PC-3 (cell line): Measurements from ENCODE around the gene EPN1. TPM values are rescaled to one million over a fixed set of nuclear protein-coding genes. Genes with fewer than 3 reads are reported as not detected.

Experiments used
- ATAC-seq: fragments of 200-7000 bp; cut with Tn5 transposase; 2 replicates; pipeline ENCODE4 v1.9.1; 2020; ENCODE audit warnings: mild to moderate bottlenecking, moderate library complexity
- BruUV-seq: library from RNA; stranded (reverse); fragments of 400-500 nt; replicated peaks from 2 replicates; lab custom pipeline; 2021; lab: Mats Ljungman, UMichigan
- CTCF ChIA-PET: fragments of 300-600 bp; sonication (Branson Sonifier 250); formaldehyde crosslinking; loops from one replicate; lab custom pipeline; 2022; ENCODE audit warnings: antibody characterized with exemption; lab: Charles Lee
- POLR2A ChIA-PET: fragments of 300-600 bp; sonication (Branson Sonifier 250); formaldehyde crosslinking; loops from one replicate; lab custom pipeline; 2022; ENCODE audit warnings: antibody characterized with exemption; ENCODE audit not compliant: unreplicated experiment; lab: Charles Lee
- DNase-seq: peaks from one replicate; pipeline ENCODE4 v3.0.0-alpha.2; 2015
- H2AFZ ChIP-seq: fragments of 300-600 bp; sonication (generic); 2 replicates; pipeline ENCODE4 v1.6.0; 2016; ENCODE audit warnings: antibody characterized with exemption, low read length
- H3F3A ChIP-seq: fragments of 300-600 bp; sonication (generic); one replicate; pipeline ENCODE4 v1.6.0; 2017; ENCODE audit warnings: antibody characterized with exemption, low read length, control low read depth, mild to moderate bottlenecking; ENCODE audit not compliant: unreplicated experiment
- H3K27ac ChIP-seq: fragments of 300-600 bp; sonication (generic); 2 replicates; pipeline ENCODE4 v1.5.1; 2016; ENCODE audit warnings: mild to moderate bottlenecking, low read length
- H3K27me3 ChIP-seq: fragments of 300-600 bp; sonication (generic); 2 replicates; pipeline ENCODE4 v1.6.1; 2016; ENCODE audit warnings: low read length, mixed read lengths
- H3K36me3 ChIP-seq: fragments of 300-600 bp; sonication (generic); 2 replicates; pipeline ENCODE4 v1.6.1; 2016; ENCODE audit warnings: low read depth, mixed run types, low read length, mixed read lengths
- H3K4me1 ChIP-seq: fragments of 300-600 bp; sonication (generic); 2 replicates; pipeline ENCODE4 v1.5.1; 2016; ENCODE audit warnings: low read length; ENCODE audit not compliant: insufficient read depth
- H3K4me2 ChIP-seq: fragments of 300-600 bp; sonication (generic); 2 replicates; pipeline ENCODE4 v1.6.0; 2016; ENCODE audit warnings: low read length
- H3K4me3 ChIP-seq: fragments of 300-600 bp; sonication (generic); 2 replicates; pipeline ENCODE4 v1.5.1; 2016; ENCODE audit warnings: mild to moderate bottlenecking, low read length, mixed read lengths
- H3K79me2 ChIP-seq: fragments of 300-600 bp; sonication (generic); 2 replicates; pipeline ENCODE4 v1.6.1; 2017; ENCODE audit warnings: low read length, mixed read lengths
- H3K9ac ChIP-seq: fragments of 300-600 bp; sonication (generic); 2 replicates; pipeline ENCODE4 v1.6.0; 2016; ENCODE audit warnings: mild to moderate bottlenecking, low read length
- H3K9me2 ChIP-seq: fragments of 300-600 bp; sonication (generic); replicated peaks from 2 replicates; pipeline ENCODE4 v1.6.1; 2016; ENCODE audit warnings: mixed run types, low read length, mixed read lengths
- H3K9me3 ChIP-seq: fragments of 300-600 bp; sonication (generic); 2 replicates; pipeline ENCODE4 v1.6.1; 2016; ENCODE audit warnings: low read length, mixed read lengths
- H4K20me1 ChIP-seq: fragments of 300-600 bp; sonication (generic); 2 replicates; pipeline ENCODE4 v1.6.1; 2016; ENCODE audit warnings: low read length, mixed read lengths
- EZH2 ChIP-seq: fragments of 300-600 bp; sonication (generic); IDR thresholded peaks from one replicate; pipeline ENCODE4 v1.6.1; 2017; ENCODE audit warnings: antibody characterized with exemption, mild to moderate bottlenecking, low read length; ENCODE audit not compliant: unreplicated experiment
- EZH2phosphoT487 ChIP-seq: fragments of 300-600 bp; sonication (generic); IDR thresholded peaks from 2 replicates; pipeline ENCODE4 v1.6.1; 2018; ENCODE audit warnings: mild to moderate bottlenecking, antibody characterized with exemption, low read length, borderline replicate concordance
- intact Hi-C: fragments of 100-400 bp; cut with micrococcal nuclease; formaldehyde crosslinking; loops from 2 replicates; pipeline ENCODE4 v1.9.0; 2023
- total RNA-seq: library from RNA; depleted of rRNA; stranded (reverse); fragments of >200 nt; gene quantifications from 2 replicates; pipeline ENCODE4 v1.2.3, GENCODE V29; 2014
- TF ChIP-seq, protein P1 (sequence below): fragments of 300-600 bp; sonication (generic); conservative IDR thresholded peaks from 2 replicates; pipeline ENCODE4 v1.5.1; 2017; ENCODE audit warnings: antibody characterized with exemption, low read depth, mild to moderate bottlenecking, low read length

Gene EPN1
- total RNA-seq, 1 experiment from 2014 or later: 203 TPM

DNA sequence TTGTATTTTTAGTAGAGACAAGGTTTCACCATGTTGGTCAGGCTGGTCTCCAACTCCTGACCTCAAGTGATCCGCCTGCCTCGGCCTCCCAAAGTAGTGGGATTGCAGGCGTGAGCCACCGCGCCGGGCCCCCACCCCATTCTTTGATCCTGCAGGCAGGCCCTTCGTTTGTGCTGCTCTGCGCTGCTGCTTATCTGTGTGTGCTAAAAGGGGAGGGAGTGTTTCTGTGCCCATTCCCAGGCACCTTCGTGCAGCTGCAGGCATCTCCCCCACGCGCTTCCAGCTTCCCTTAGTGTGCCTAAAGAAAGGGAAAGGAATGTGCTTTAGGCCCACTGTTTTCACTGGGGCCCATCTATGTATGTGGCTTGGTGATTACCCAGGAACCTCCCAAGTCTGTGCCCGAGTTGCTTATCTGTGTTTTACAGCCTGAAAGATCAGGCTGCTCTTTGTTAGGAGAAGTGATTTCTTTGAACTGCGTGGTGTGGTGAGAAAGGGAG lies 27.2 kb downstream of the EPN1 start:
- Histone ChIP-seq H3K36me3 (peaks cover 22% of the 10 kb centered on the region), H3F3A (no peaks in the 10 kb centered on the region), H3K27me3 (no peaks in the 10 kb centered on the region), H4K20me1 (no peaks in the 10 kb centered on the region), H3K9ac (no peak overlapping the region), H3K4me1 (no peaks in the 10 kb centered on the region), H3K4me3 (no peak overlapping the region), H3K9me3 (no peaks in the 10 kb centered on the region), H3K4me2 (no peak overlapping the region), H3K9me2 (no peaks in the 10 kb centered on the region), H3K27ac (no peak overlapping the region), H3K79me2 (no peaks in the 10 kb centered on the region), H2AFZ (no peak overlapping the region)
- intact Hi-C loops: no loop called here
- ChIA-PET POLR2A (no interaction called here), CTCF (no interaction called here)
- DNase-seq (no peak), ATAC-seq (no peak)
- TF ChIP-seq, protein P1, sequence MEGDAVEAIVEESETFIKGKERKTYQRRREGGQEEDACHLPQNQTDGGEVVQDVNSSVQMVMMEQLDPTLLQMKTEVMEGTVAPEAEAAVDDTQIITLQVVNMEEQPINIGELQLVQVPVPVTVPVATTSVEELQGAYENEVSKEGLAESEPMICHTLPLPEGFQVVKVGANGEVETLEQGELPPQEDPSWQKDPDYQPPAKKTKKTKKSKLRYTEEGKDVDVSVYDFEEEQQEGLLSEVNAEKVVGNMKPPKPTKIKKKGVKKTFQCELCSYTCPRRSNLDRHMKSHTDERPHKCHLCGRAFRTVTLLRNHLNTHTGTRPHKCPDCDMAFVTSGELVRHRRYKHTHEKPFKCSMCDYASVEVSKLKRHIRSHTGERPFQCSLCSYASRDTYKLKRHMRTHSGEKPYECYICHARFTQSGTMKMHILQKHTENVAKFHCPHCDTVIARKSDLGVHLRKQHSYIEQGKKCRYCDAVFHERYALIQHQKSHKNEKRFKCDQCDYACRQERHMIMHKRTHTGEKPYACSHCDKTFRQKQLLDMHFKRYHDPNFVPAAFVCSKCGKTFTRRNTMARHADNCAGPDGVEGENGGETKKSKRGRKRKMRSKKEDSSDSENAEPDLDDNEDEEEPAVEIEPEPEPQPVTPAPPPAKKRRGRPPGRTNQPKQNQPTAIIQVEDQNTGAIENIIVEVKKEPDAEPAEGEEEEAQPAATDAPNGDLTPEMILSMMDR: no peak
- TF ChIP-seq EZH2phosphoT487: no peak
- no peak for TF ChIP-seq EZH2
- BruUV-seq: no TSS peak

DNA sequence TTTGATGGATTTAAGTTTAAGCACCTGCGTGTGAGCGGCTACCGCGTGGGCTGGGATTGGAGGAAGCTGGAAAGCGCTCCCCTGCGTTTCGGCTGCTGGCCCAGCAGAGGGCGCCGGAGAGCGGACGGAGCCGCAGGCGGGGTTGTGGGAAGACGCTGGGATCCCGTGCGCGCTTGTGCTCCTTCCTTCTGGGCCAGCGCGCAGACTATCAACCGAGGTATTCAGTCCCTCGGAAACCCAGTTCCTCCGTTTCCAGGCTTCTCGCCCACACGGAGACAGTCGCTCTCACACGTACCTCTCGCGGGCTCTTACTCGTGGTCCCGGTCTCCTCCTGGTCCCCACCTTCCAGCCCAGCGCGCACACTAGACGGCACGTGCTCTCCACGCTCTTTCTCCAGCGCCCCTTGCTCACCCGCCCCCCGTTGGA lies 28.8 kb downstream of the EPN1 start:
- CTCF ChIA-PET: no interaction called here
- Histone ChIP-seq H3K9me3 (no peaks in the 10 kb centered on the region), H3K27me3 (no peaks in the 10 kb centered on the region), H3F3A (no peaks in the 10 kb centered on the region), H2AFZ (no peak overlapping the region), H3K36me3 (peaks cover 22% of the 10 kb centered on the region), H3K4me3 (no peak overlapping the region), H3K9me2 (no peaks in the 10 kb centered on the region), H3K27ac (no peak overlapping the region), H3K4me2 (no peak overlapping the region), H3K79me2 (no peaks in the 10 kb centered on the region), H4K20me1 (no peaks in the 10 kb centered on the region), H3K9ac (no peak overlapping the region), H3K4me1 (no peaks in the 10 kb centered on the region)
- intact Hi-C loops: no loop called here
- no peak for ATAC-seq
- no TSS peak for BruUV-seq
- no peak for DNase-seq
- TF ChIP-seq, protein P1: peak; percentile 62
- TF ChIP-seq EZH2: no peak
- TF ChIP-seq EZH2phosphoT487: no peak
- POLR2A ChIA-PET: no interaction called here

DNA sequence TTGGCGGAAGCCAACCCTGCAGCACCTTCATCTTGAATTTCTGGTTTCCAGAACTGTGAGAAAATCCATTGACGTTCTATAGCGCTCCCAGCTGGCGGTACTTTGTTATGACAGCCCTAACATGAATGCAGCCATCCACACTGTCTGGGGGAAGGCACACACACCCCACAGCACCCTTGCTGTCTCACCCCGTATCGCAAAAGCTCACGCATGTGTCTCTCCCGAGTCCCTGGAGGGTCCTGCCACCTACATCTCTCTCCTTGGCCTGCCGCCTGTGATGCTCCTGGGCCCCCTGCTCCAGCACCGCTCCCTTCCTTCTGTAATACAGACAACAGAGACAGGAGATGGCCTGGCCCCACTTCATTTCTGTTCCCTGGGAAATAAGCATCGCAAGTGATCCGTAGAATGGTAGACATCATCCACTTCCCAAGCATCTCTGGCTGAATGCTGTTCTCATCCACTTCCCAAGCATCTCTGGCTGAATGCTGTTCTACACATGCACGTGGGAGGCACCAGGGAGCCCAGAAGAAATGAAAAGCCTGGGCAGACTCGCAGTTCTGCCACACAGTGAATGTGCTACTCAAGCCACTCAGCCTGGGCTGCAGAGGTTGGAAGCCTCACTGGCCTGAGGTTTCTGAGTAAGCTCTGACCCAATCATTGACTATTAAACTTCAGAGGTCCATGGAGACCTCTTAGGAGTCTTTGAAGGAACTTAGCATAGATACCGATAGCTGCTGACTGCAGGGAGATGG lies 29.6 kb downstream of the EPN1 start:
- Histone ChIP-seq H3K79me2 (no peaks in the 10 kb centered on the region), H3F3A (no peaks in the 10 kb centered on the region), H3K4me1 (no peaks in the 10 kb centered on the region), H3K27ac (no peak overlapping the region), H2AFZ (no peak overlapping the region), H3K36me3 (peaks cover 22% of the 10 kb centered on the region), H3K9me3 (no peaks in the 10 kb centered on the region), H3K9ac (no peak overlapping the region), H3K9me2 (no peaks in the 10 kb centered on the region), H4K20me1 (no peaks in the 10 kb centered on the region), H3K4me2 (no peak overlapping the region), H3K27me3 (no peaks in the 10 kb centered on the region), H3K4me3 (no peak overlapping the region)
- DNase-seq: no peak
- intact Hi-C loops: no loop called here
- ChIA-PET CTCF (no interaction called here), POLR2A (no interaction called here)
- no TSS peak for BruUV-seq
- TF ChIP-seq, protein P1: 0 out of 2 replicates have a peak, but pooled peaks have one; percentile 19
- TF ChIP-seq EZH2phosphoT487: no peak
- ATAC-seq: no peak
